Esophagus squamous epithelium (tissue), 5 donors: ENCODE results near the gene RGS7. TPM values are rescaled to one million over a fixed set of nuclear protein-coding genes. Genes with fewer than 3 reads are reported as not detected.

Source experiments
- DNase-seq: peaks from one replicate; lab custom pipeline; 2025; lab: John Stamatoyannopoulos, UW
- H3K27ac ChIP-seq, 4 donors: fragments of 200-600 bp; sonication (generic); one replicate each; pipeline ENCODE4 v1.5.1; 2016 to 2019; ENCODE audit warnings: mild to moderate bottlenecking in 1 of 4
- H3K27me3 ChIP-seq, 4 donors: fragments of 200-600 bp; sonication (generic); 1 replicate in 3 of 4; 2 replicates in 1 of 4; pipeline versions ENCODE4 v1.5.1 to v1.6.0; 2017 to 2021; ENCODE audit warnings: antibody characterized with exemption in 1 of 4
- H3K36me3 ChIP-seq, 3 donors: fragments of 200-600 bp; sonication (generic); one replicate each; pipeline ENCODE4 v1.5.1; 2016 to 2019
- H3K4me1 ChIP-seq, 3 donors: fragments of 200-600 bp; sonication (generic); one replicate each; pipeline ENCODE4 v1.5.1; 2017 to 2019
- H3K4me3 ChIP-seq, 4 donors: fragments of 200-600 bp; sonication (generic); 1 replicate in 3 of 4; 2 replicates in 1 of 4; pipeline ENCODE4 v1.5.1; 2016 to 2019; ENCODE audit warnings: mild to moderate bottlenecking in 2 of 4, moderate library complexity in 1 of 4
- H3K9me3 ChIP-seq, 3 donors: fragments of 200-600 bp; sonication (generic); one replicate each; pipeline ENCODE4 v1.5.1; 2016 to 2019
- POLR2A ChIP-seq, 4 donors: fragments of 450-650 bp; IDR thresholded peaks; one replicate each; pipeline ENCODE4 v1.6.1; 2017; ENCODE audit warnings: antibody characterized with exemption in 4 of 4, mild to moderate bottlenecking in 4 of 4, moderate library complexity in 3 of 4
- WGBS, 2 donors: methylation state at CpG; one replicate each; pipeline ENCODE4 v1.1.5; 2018; 5-methylcytosine and 5-hydroxymethylcytosine counted together
- intact Hi-C: fragments of 100-400 bp; cut with DNase I; formaldehyde crosslinking; loops from one replicate; pipeline ENCODE4 v1.15.0; 2022
- total RNA-seq, 4 donors: library from RNA; depleted of rRNA; stranded (reverse); fragments of >200 nt; gene quantifications; one replicate each; pipeline ENCODE4 v1.1.0, GENCODE V29; 2016
- TF ChIP-seq, protein P1 (sequence below), 6 experiments: fragments of 450-650 bp in 4 of 6; fragments of 200-600 bp in 2 of 6; sonication (generic) in 2 of 6; IDR thresholded peaks; one replicate each; pipeline ENCODE4 v1.5.1; 2016 to 2019; ENCODE audit warnings: antibody characterized with exemption in 6 of 6, mild to moderate bottlenecking in 4 of 6, moderate library complexity in 4 of 6
- donor health status: DM: yes; HTN: yes; CAD: no.

Gene RGS7
- total RNA-seq, 4 donors from 2014 or later, result not detected

DNA sequence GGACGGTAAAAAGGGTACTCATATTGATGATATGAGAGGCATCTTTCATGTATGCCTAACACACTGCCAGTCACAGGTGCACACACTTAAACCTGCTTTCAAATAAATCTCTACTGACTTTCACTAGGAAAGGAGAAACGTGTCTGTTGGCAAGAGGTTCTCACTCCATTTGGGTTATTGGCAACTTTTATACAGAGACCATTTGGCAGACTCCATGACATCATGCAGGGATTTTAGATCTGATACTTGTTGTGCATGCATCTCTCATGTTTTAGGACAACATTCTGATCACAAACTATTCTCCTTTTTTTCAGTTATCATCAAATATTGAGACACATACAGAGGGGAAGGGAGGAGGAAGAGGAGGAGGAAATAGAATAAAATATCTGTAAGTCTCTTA, 31.5 kb downstream of the RGS7 start:
- no peaks in the 10 kb centered on the region for H3K9me3 ChIP-seq
- H3K36me3 ChIP-seq, result no peaks in the 10 kb centered on the region
- no peaks in the 10 kb centered on the region for H3K27me3 ChIP-seq
- no peak for DNase-seq
- no peaks in the 10 kb centered on the region for H3K4me1 ChIP-seq
- no peak overlapping the region for H3K27ac ChIP-seq
- WGBS, 2 donors, result 54 to 68% methylated on average over 2 of the region's 2 CpGs
- TF ChIP-seq POLR2A (IDR thresholded peaks at IDR 0.05), result no peak
- TF ChIP-seq, protein P1, sequence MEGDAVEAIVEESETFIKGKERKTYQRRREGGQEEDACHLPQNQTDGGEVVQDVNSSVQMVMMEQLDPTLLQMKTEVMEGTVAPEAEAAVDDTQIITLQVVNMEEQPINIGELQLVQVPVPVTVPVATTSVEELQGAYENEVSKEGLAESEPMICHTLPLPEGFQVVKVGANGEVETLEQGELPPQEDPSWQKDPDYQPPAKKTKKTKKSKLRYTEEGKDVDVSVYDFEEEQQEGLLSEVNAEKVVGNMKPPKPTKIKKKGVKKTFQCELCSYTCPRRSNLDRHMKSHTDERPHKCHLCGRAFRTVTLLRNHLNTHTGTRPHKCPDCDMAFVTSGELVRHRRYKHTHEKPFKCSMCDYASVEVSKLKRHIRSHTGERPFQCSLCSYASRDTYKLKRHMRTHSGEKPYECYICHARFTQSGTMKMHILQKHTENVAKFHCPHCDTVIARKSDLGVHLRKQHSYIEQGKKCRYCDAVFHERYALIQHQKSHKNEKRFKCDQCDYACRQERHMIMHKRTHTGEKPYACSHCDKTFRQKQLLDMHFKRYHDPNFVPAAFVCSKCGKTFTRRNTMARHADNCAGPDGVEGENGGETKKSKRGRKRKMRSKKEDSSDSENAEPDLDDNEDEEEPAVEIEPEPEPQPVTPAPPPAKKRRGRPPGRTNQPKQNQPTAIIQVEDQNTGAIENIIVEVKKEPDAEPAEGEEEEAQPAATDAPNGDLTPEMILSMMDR (IDR thresholded peaks at IDR 0.05), result no peak
- intact Hi-C loops, result no loop called here
- no peak overlapping the region for H3K4me3 ChIP-seq

DNA sequence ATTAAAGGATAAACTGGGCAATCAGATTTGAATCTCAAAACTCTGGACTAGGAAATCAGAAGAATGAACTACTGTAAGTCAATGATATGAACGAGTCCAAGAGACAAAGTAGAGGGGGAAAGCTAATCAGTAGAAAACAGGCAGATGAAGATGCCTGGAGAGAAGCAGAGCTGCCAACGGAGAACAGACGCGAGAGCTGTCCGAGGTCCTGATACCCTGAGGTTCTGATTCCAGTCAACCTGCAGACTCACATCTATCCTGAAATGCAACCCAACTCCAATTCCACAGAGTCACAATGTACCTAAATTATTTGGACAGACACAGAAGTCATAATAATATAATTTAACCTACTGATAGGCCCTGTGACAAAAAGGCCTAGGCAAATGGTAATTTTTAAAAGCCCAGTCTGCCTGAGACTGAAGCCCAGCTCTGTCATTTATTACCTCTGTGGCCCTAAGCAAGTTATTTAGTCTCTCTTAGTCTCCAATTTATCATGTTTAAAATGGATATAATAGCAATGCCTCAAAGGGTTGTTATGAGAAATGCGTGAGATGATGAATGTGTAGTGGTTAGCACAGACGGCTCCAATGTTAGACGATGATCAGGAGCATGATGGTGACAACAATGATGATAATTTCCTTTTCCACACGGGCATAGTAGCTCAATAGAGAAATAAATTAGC, 33.4 kb downstream of the RGS7 start:
- Histone ChIP-seq H3K27ac (no peak overlapping the region), H3K9me3 (no peaks in the 10 kb centered on the region), H3K36me3 (no peaks in the 10 kb centered on the region), H3K4me1 (no peaks in the 10 kb centered on the region), H3K4me3 (no peak overlapping the region), H3K27me3 (no peaks in the 10 kb centered on the region)
- 51 to 53% methylated on average over 9 of the region's 9 CpGs for WGBS, 2 donors
- TF ChIP-seq, protein P1 (IDR thresholded peaks at IDR 0.05), result no peak
- TF ChIP-seq POLR2A (IDR thresholded peaks at IDR 0.05), result no peak
- intact Hi-C loops, result no loop called here
- no peak for DNase-seq

DNA sequence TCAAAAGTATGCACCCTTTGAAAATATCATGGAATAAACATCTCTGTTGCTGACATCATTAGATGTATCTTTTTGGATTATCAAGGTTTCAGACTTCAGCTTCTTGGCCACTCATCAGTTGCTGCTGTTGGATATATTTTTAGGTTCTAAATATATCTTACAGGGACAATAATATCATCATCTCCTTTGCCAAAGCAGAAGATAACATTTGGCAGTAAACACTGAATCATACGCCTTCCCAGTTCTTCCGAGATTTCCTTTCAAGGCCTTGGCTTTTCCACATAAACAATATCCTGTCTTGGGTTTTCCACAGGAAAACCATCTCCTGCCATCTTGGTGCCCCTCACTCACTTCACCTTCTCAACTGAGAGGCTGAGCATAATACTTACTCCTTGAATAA, 39.3 kb downstream of the RGS7 start:
- Histone ChIP-seq H3K4me1 (no peaks in the 10 kb centered on the region), H3K9me3 (no peaks in the 10 kb centered on the region), H3K27ac (no peak overlapping the region), H3K27me3 (no peaks in the 10 kb centered on the region), H3K36me3 (no peaks in the 10 kb centered on the region), H3K4me3 (no peak overlapping the region)
- DNase-seq, result no peak
- intact Hi-C loops, result no loop called here
- 71 to 80% methylated on average over 2 of the region's 2 CpGs for WGBS, 2 donors
- TF ChIP-seq, protein P1 (IDR thresholded peaks at IDR 0.05), result no peak
- TF ChIP-seq POLR2A (IDR thresholded peaks at IDR 0.05), result no peak

DNA sequence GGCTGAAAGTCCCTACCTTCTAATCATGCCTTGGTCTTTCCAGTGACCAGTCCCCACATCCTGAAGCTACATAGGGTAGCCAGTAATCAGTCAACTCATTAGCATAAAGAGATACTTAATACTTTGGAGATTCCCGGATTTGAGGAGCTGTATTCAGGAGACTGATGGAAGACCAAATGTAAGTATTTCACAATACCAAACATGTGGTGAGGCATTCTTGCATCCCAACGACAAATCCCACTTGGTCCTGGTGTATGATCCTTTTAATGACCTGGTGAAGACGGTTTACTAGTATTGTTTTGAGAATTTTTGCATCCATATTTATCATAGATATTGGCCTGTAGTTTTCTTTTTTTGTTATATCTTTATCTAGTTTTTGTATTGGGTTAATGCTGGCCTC, 40.6 kb downstream of the RGS7 start:
- DNase-seq, result no peak
- no peak for TF ChIP-seq POLR2A (IDR thresholded peaks at IDR 0.05)
- TF ChIP-seq, protein P1 (IDR thresholded peaks at IDR 0.05), result no peak
- WGBS, 2 donors, result 55 to 65% methylated on average over 3 of the region's 3 CpGs
- Histone ChIP-seq H3K27ac (no peak overlapping the region), H3K4me3 (no peak overlapping the region), H3K4me1 (no peaks in the 10 kb centered on the region), H3K36me3 (no peaks in the 10 kb centered on the region), H3K27me3 (no peaks in the 10 kb centered on the region), H3K9me3 (no peaks in the 10 kb centered on the region)
- intact Hi-C loops, result no loop called here

DNA sequence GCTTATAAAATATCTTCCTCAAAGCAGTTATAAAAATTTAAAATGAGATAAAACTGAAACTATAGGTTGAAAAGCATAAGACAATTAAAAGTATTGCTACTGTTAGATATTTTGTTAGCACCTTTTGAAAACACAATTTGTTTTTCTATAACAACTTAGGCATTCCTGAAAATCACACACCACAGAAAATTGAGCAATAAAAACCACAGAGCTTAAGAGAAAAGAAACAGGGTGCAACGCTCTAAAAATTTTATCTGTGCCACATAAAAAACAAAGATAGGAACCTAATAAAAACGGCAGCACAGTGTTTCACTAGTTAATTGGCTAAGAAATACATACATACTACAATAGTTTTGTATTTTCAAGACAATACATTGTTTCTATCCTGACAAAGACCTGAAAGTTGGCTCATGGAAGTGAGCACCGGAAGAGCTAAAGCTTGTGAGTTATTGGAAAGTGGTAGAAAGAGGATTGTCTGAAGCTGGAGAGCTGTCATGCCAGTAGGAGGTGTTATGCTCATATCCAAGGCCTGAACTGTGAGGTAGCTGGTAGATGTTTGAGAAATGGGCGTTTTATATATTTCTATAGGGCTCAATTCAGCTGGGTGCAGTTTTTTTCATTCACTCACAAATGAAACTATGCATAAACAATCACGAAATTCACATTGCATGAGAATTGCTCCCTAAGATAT, 45.8 kb downstream of the RGS7 start:
- intact Hi-C loops, result no loop called here
- H3K27ac ChIP-seq, result no peak overlapping the region
- WGBS, 2 donors, result 43 to 53% methylated on average over 5 of the region's 5 CpGs

More for the DNA sequence above, 45.8 kb downstream of the RGS7 start:
- Histone ChIP-seq H3K9me3 (no peaks in the 10 kb centered on the region), H3K4me1 (no peaks in the 10 kb centered on the region), H3K36me3 (no peaks in the 10 kb centered on the region), H3K4me3 (no peak overlapping the region), H3K27me3 (no peaks in the 10 kb centered on the region)
- TF ChIP-seq POLR2A (IDR thresholded peaks at IDR 0.05), result no peak
- TF ChIP-seq, protein P1 (IDR thresholded peaks at IDR 0.05), result no peak
- DNase-seq, result no peak
